Gastroesophageal sphincter (tissue), 4 donors: ENCODE results near the gene DNAJC6. TPM values are rescaled to one million over a fixed set of nuclear protein-coding genes. Genes with fewer than 3 reads are reported as not detected.

Experiments
- ATAC-seq: fragments of 150-250 bp; one replicate; pipeline ENCODE4 v1.9.1; 2016; ENCODE audit warnings: mild to moderate bottlenecking, moderate library complexity
- H3K27ac ChIP-seq, 4 donors: fragments of 200-600 bp; sonication (generic) in 3 of 4; 1 replicate in 3 of 4; 2 replicates in 1 of 4; pipeline ENCODE4 v1.5.1; 2016 to 2019
- H3K27me3 ChIP-seq: fragments of 200-600 bp; sonication (generic); one replicate; pipeline ENCODE4 v1.5.1; 2019
- H3K36me3 ChIP-seq, 2 donors: fragments of 200-600 bp; sonication (generic); one replicate each; pipeline ENCODE4 v1.5.1; 2019; ENCODE audit warnings: control low read depth in 1 of 2
- H3K4me1 ChIP-seq, 3 donors: fragments of 200-600 bp; sonication (generic); 1 replicate in 2 of 3; 2 replicates in 1 of 3; pipeline ENCODE4 v1.5.1; 2016 to 2019; ENCODE audit warnings: control low read depth in 2 of 3
- H3K4me3 ChIP-seq, 2 donors: fragments of 200-600 bp; sonication (generic); one replicate each; pipeline ENCODE4 v1.5.1; 2019; ENCODE audit warnings: mild to moderate bottlenecking in 1 of 2, moderate library complexity in 1 of 2
- H3K9me3 ChIP-seq, 3 donors: fragments of 200-600 bp; sonication (generic); one replicate each; pipeline ENCODE4 v1.5.1; 2017 to 2019; ENCODE audit warnings: control low read depth in 2 of 3
- CTCF ChIP-seq, 4 experiments: fragments of 200-600 bp in 2 of 4; fragments of 450-650 bp in 2 of 4; sonication (generic) in 1 of 4; IDR thresholded peaks; one replicate each; pipeline ENCODE4 v1.5.1; 2017 to 2019; ENCODE audit warnings: antibody characterized with exemption in 4 of 4, mild to moderate bottlenecking in 2 of 4, moderate library complexity in 2 of 4
- EP300 ChIP-seq: sonication (generic); formaldehyde crosslinking; IDR thresholded peaks from one replicate; pipeline ENCODE4 v1.6.1; 2017; ENCODE audit warnings: antibody characterized with exemption, mild to moderate bottlenecking
- POLR2A ChIP-seq, 2 donors: fragments of 450-650 bp; IDR thresholded peaks; one replicate each; pipeline ENCODE4 v1.6.1; 2017; ENCODE audit warnings: antibody characterized with exemption in 2 of 2, mild to moderate bottlenecking in 2 of 2, moderate library complexity in 1 of 2
- POLR2AphosphoS5 ChIP-seq: sonication (generic); formaldehyde crosslinking; IDR thresholded peaks from one replicate; pipeline ENCODE4 v1.6.1; 2017; ENCODE audit warnings: antibody characterized with exemption
- WGBS, 2 donors: methylation state at CpG; one replicate each; pipeline ENCODE4 v1.1.5; 2018; ENCODE audit warnings: low coverage in 1 of 2; 5-methylcytosine and 5-hydroxymethylcytosine counted together
- total RNA-seq, 4 donors: library from RNA; depleted of rRNA; stranded (reverse); fragments of >200 nt; gene quantifications; one replicate each; pipeline ENCODE4 v1.1.0, GENCODE V29; 2016

The DNAJC6 gene
- total RNA-seq, 4 donors from 2014 or later, result 2.0 to 5.3 (median 3.2) TPM

GRCh38 chr1:65388908-65389695 is 79.8 kb downstream of the DNAJC6 start:
- peaks cover 0 to 21% of the 10 kb centered on the region in 2 donors for H3K36me3 ChIP-seq
- no peaks in the 10 kb centered on the region for H3K4me1 ChIP-seq
- H3K27me3 ChIP-seq, result no peaks in the 10 kb centered on the region
- H3K9me3 ChIP-seq, result no peaks in the 10 kb centered on the region
- ATAC-seq, result no peak
- TF ChIP-seq CTCF (IDR thresholded peaks at IDR 0.05) (no peak), POLR2A (IDR thresholded peaks at IDR 0.05) (no peak), POLR2AphosphoS5 (no peak), EP300 (no peak)
- H3K27ac ChIP-seq, result no peak overlapping the region
- 79 to 91% methylated on average over 2 to 3 of the region's 3 CpGs for WGBS, 2 donors
- H3K4me3 ChIP-seq, result no peak overlapping the region

- ATAC-seq, result no peak
- no peak for TF ChIP-seq POLR2AphosphoS5
- TF ChIP-seq POLR2A (IDR thresholded peaks at IDR 0.05), result no peak
- TF ChIP-seq EP300, result no peak
- TF ChIP-seq CTCF (IDR thresholded peaks at IDR 0.05), result no peak
- 98 to 100% methylated on average over 1 to 7 of the region's 7 CpGs for WGBS, 2 donors
Measured at GRCh38 chr1:65392497-65392896, 83.2 kb downstream of the DNAJC6 start.

GRCh38 chr1:65393347-65393746 is 84.0 kb downstream of the DNAJC6 start:
- no peak for ATAC-seq
- WGBS, 2 donors, result 75 to 93% methylated on average over 2 of the region's 2 CpGs

More at GRCh38 chr1:65392497-65392896, 83.2 kb downstream of the DNAJC6 start:
- Histone ChIP-seq H3K27ac (no peak overlapping the region), H3K36me3 (peaks cover 0 to 30% of the 10 kb centered on the region in 2 donors), H3K27me3 (no peaks in the 10 kb centered on the region), H3K9me3 (no peaks in the 10 kb centered on the region), H3K4me3 (no peak overlapping the region), H3K4me1 (no peaks in the 10 kb centered on the region)

GRCh38 chr1:65393928-65394327 is 84.6 kb downstream of the DNAJC6 start:
- ATAC-seq, result no peak
- Histone ChIP-seq H3K36me3 (peaks cover 0 to 30% of the 10 kb centered on the region in 2 donors), H3K4me1 (no peaks in the 10 kb centered on the region), H3K4me3 (no peak overlapping the region), H3K27ac (no peak overlapping the region), H3K9me3 (no peaks in the 10 kb centered on the region), H3K27me3 (no peaks in the 10 kb centered on the region)
- no peak for TF ChIP-seq EP300
- no peak for TF ChIP-seq CTCF (IDR thresholded peaks at IDR 0.05)
- TF ChIP-seq POLR2A (IDR thresholded peaks at IDR 0.05), result no peak
- no peak for TF ChIP-seq POLR2AphosphoS5
- WGBS, 2 donors, result 38 to 78% methylated on average over 1 of the region's 1 CpG

More at GRCh38 chr1:65393347-65393746, 84.0 kb downstream of the DNAJC6 start:
- H3K9me3 ChIP-seq, result no peaks in the 10 kb centered on the region
- H3K27me3 ChIP-seq, result no peaks in the 10 kb centered on the region
- no peak overlapping the region for H3K27ac ChIP-seq
- no peaks in the 10 kb centered on the region for H3K4me1 ChIP-seq
- TF ChIP-seq CTCF (IDR thresholded peaks at IDR 0.05) (no peak), POLR2AphosphoS5 (no peak), EP300 (no peak), POLR2A (IDR thresholded peaks at IDR 0.05) (no peak)
- H3K4me3 ChIP-seq, result no peak overlapping the region
- peaks cover 0 to 30% of the 10 kb centered on the region in 2 donors for H3K36me3 ChIP-seq
